A673 (cell line): ENCODE results near the gene TANC2. TPM values are rescaled to one million over a fixed set of nuclear protein-coding genes. Genes with fewer than 3 reads are reported as not detected.

Source experiments
- BruUV-seq: library from RNA; stranded (reverse); fragments of 400-500 nt; replicated peaks from 2 replicates; lab custom pipeline; 2021; lab: Mats Ljungman, UMichigan
- CTCF ChIA-PET: fragments of 300-600 bp; sonication (Branson Sonifier 250); formaldehyde crosslinking; loops from one replicate; lab custom pipeline; 2022; ENCODE audit warnings: antibody characterized with exemption; lab: Charles Lee
- POLR2A ChIA-PET: fragments of 300-600 bp; sonication (Branson Sonifier 250); formaldehyde crosslinking; loops from one replicate; lab custom pipeline; 2022; ENCODE audit warnings: antibody characterized with exemption; ENCODE audit not compliant: low non-redundant PET; lab: Charles Lee
- DNase-seq: peaks from one replicate; pipeline ENCODE4 v3.0.0-alpha.2; 2015; ENCODE audit warnings: low spot score
- H3K27ac ChIP-seq: fragments of 200-600 bp; sonication (generic); 2 replicates; pipeline ENCODE4 v1.5.1; 2016; ENCODE audit warnings: mixed run types, low read depth, mild to moderate bottlenecking, mixed read lengths, antibody characterized with exemption, low read length; ENCODE audit not compliant: poor library complexity, severe bottlenecking
- H3K27me3 ChIP-seq: fragments of 200-600 bp; sonication (generic); replicated peaks from 2 replicates; pipeline ENCODE4 v1.6.1; 2017; ENCODE audit warnings: mixed run types, low read depth, mild to moderate bottlenecking, mixed read lengths, antibody characterized with exemption, low read length; ENCODE audit not compliant: insufficient read depth, poor library complexity
- H3K36me3 ChIP-seq: fragments of 200-600 bp; sonication (generic); 2 replicates; pipeline ENCODE4 v1.6.1; 2016; ENCODE audit warnings: mixed run types, mild to moderate bottlenecking, mixed read lengths, antibody characterized with exemption, low read length; ENCODE audit not compliant: insufficient read depth, poor library complexity, severe bottlenecking
- H3K4me1 ChIP-seq: fragments of 200-600 bp; sonication (generic); 2 replicates; pipeline ENCODE4 v1.6.1; 2017; ENCODE audit warnings: mixed run types, mild to moderate bottlenecking, mixed read lengths, antibody characterized with exemption, low read length; ENCODE audit not compliant: insufficient read depth, poor library complexity, severe bottlenecking
- H3K4me3 ChIP-seq: fragments of 200-600 bp; sonication (generic); 2 replicates; pipeline ENCODE4 v1.5.1; 2016; ENCODE audit warnings: low read depth, mixed run types, mild to moderate bottlenecking, mixed read lengths, low read length; ENCODE audit not compliant: poor library complexity, severe bottlenecking
- H3K9me3 ChIP-seq: fragments of 200-600 bp; sonication (generic); 2 replicates; pipeline ENCODE4 v1.6.1; 2016; ENCODE audit warnings: mixed run types, low read depth, mild to moderate bottlenecking, mixed read lengths, antibody characterized with exemption, low read length; ENCODE audit not compliant: poor library complexity, severe bottlenecking
- CTCF ChIP-seq: fragments of 300-800, 200-600 bp; sonication (generic); conservative IDR thresholded peaks from 2 replicates; pipeline ENCODE4 v1.5.1; 2017; ENCODE audit warnings: low read depth, mild to moderate bottlenecking, antibody characterized with exemption, low read length, moderate library complexity, mixed read lengths
- EZH2 ChIP-seq: fragments of 200-600 bp; sonication (generic); IDR thresholded peaks from 2 replicates; pipeline ENCODE4 v1.6.1; 2017; ENCODE audit warnings: borderline replicate concordance, low read depth, mild to moderate bottlenecking, mixed read lengths, antibody characterized with exemption, low read length; ENCODE audit not compliant: poor library complexity, severe bottlenecking
- intact Hi-C: fragments of 100-400 bp; cut with micrococcal nuclease; formaldehyde crosslinking; loops from one replicate; pipeline ENCODE4 v1.10.0; 2022; ENCODE audit not compliant: unreplicated experiment
- total RNA-seq: library from RNA; stranded (reverse); gene quantifications from 2 replicates; pipeline ENCODE4 v1.2.3, GENCODE V29; 2021

TANC2 gene
- total RNA-seq, 1 experiment from 2014 or later, result 13.6 TPM

GRCh38 chr17:62933501-62934385 is 32.3 kb upstream of the TANC2 start:
- DNase-seq, result no peak
- intact Hi-C loops, result no loop called here
- CTCF ChIA-PET, result interaction anchor here (0.7 kb wide), 1 partner anchor 362 kb away, joined by 3 read pairs; no protein-coding TSS in a partner anchor
- no peak overlapping the region for H3K27ac ChIP-seq
- no peaks in the 10 kb centered on the region for H3K36me3 ChIP-seq
- H3K4me1 ChIP-seq, result no peaks in the 10 kb centered on the region
- BruUV-seq, result no TSS peak
- H3K4me3 ChIP-seq, result no peak overlapping the region
- POLR2A ChIA-PET, result no interaction called here
- H3K27me3 ChIP-seq, result peaks cover 7% of the 10 kb centered on the region
- no peak for TF ChIP-seq EZH2
- no peak for TF ChIP-seq CTCF
- H3K9me3 ChIP-seq, result no peaks in the 10 kb centered on the region

DNA sequence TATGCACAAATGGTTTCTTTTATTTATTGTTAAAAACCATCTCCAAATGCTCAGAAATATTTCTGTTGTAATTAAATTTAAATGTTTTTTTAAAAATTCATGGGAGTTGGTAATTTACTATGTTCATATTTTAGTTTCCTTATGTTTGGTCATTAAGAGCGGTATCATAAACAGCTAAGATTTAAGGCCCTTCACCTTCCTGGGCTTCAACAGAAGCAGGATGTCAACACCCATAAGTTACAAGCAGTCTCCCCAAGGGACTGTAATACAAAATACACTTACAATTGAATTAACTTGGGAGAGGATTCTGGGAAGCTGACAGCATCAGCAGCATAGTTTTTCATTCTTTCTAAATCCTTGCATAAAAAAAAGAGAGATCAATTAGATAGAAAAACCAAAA is 30.9 kb upstream of the TANC2 start:
- BruUV-seq, result no TSS peak
- no peaks in the 10 kb centered on the region for H3K9me3 ChIP-seq
- peaks cover 11% of the 10 kb centered on the region for H3K27me3 ChIP-seq
- CTCF ChIA-PET, result no interaction called here
- H3K4me1 ChIP-seq, result no peaks in the 10 kb centered on the region
- no peaks in the 10 kb centered on the region for H3K36me3 ChIP-seq
- no peak overlapping the region for H3K4me3 ChIP-seq
- intact Hi-C loops, result no loop called here
- no peak overlapping the region for H3K27ac ChIP-seq
- TF ChIP-seq EZH2 (no peak), CTCF (no peak)
- POLR2A ChIA-PET, result no interaction called here
- DNase-seq, result no peak

DNA sequence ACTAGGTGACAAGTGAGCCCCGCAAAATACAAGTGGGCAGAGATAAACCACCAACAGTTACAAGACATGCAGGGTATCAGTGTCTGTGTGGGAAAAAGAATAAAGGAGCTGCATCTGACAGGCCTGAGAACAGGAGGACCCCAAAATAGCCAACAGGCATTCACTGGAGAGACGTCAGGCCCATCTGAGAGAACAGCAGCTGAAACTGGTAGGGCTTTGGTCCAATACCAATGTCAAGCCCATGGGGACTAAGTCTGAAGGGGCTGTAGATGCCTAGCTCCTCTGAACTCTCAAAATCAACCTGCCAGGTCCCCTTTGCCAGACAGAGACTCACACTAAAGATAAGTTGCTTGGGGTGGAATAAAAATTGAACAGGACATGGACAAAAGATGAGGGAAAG is 30.5 kb upstream of the TANC2 start:
- ChIA-PET CTCF (no interaction called here), POLR2A (no interaction called here)
- no peaks in the 10 kb centered on the region for H3K4me1 ChIP-seq
- H3K27ac ChIP-seq, result no peak overlapping the region
- no TSS peak for BruUV-seq
- no peaks in the 10 kb centered on the region for H3K9me3 ChIP-seq
- no peaks in the 10 kb centered on the region for H3K36me3 ChIP-seq
- no peak overlapping the region for H3K4me3 ChIP-seq
- intact Hi-C loops, result no loop called here
- no peak for TF ChIP-seq CTCF
- TF ChIP-seq EZH2, result no peak
- peaks cover 11% of the 10 kb centered on the region for H3K27me3 ChIP-seq
- no peak for DNase-seq
